A549 (cell line): ENCODE results near the gene TNS3. TPM values are rescaled to one million over a fixed set of nuclear protein-coding genes. Genes with fewer than 3 reads are reported as not detected.

ENCODE experiments used
- ATAC-seq, 2 experiments: fragments of 200-7000 bp in 1 of 2; fragments of >200 bp in 1 of 2; cut with Nextera tagmentation in 1 of 2; cut with Tn5 transposase in 1 of 2; 3 replicates each; pipeline versions ENCODE4 v1.8.0 to v1.9.1; 2018 to 2020; ENCODE audit warnings: mild to moderate bottlenecking in 1 of 2, moderate library complexity in 1 of 2
- CTCF ChIA-PET: fragments of 300-600 bp; sonication (Branson Sonifier 250); formaldehyde crosslinking; extraction: SDS; loops from one replicate; lab custom pipeline; 2021; ENCODE audit warnings: antibody characterized with exemption, inconsistent platforms; lab: Yijun Ruan, JAX
- POLR2A ChIA-PET: fragments of 350-600 bp; formaldehyde crosslinking; extraction: SDS; loops from one replicate; lab custom pipeline; 2021; ENCODE audit warnings: antibody characterized with exemption, inconsistent platforms; lab: Yijun Ruan, JAX
- DNase-seq, 2 experiments: peaks; one replicate each; pipeline versions ENCODE4 v3.0.0 to v3.0.0-alpha.2; 2011 to 2016; ENCODE audit warnings: low read depth in 1 of 2, low spot score in 1 of 2
- FAIRE-seq: peaks from 2 replicates; lab custom pipeline; 2011; peaks lifted over from hg19 to GRCh38; lab: Jason Lieb, UNC
- H3K27ac ChIP-seq, 2 experiments: fragments of >200 bp; sonication (Bioruptor Twin); formaldehyde crosslinking; 3 replicates each; pipeline ENCODE4 v1.5.1; 2016 to 2017
- H3K4me1 ChIP-seq: fragments of >200 bp; sonication (Bioruptor Twin); formaldehyde crosslinking; 3 replicates; pipeline ENCODE4 v1.6.1; 2016
- H3K4me2 ChIP-seq: fragments of >200 bp; sonication (Bioruptor Twin); formaldehyde crosslinking; 3 replicates; pipeline ENCODE4 v1.6.1; 2016
- H3K4me3 ChIP-seq: fragments of >200 bp; sonication (Bioruptor Twin); formaldehyde crosslinking; 3 replicates; pipeline ENCODE4 v1.5.1; 2016
- H3K9me3 ChIP-seq: fragments of >200 bp; sonication (Bioruptor Twin); formaldehyde crosslinking; 3 replicates; pipeline ENCODE4 v1.6.1; 2016
- CBX8 ChIP-seq: fragments of 200-600 bp; sonication (generic); IDR thresholded peaks from 2 replicates; pipeline ENCODE4 v1.6.1; 2016
- CEBPB ChIP-seq, 2 experiments: fragments of >200 bp in 1 of 2; sonication (Bioruptor Twin) in 1 of 2; formaldehyde crosslinking in 1 of 2; IDR thresholded peaks; 2 replicates each; pipeline ENCODE4 v1.6.1; 2012 to 2016
- EP300 ChIP-seq, 2 experiments: fragments of >200 bp; sonication (Bioruptor Twin); formaldehyde crosslinking; IDR thresholded peaks; 2 replicates in 1 of 2; 3 replicates in 1 of 2; pipeline ENCODE4 v1.6.1; 2016 to 2017
- ESRRA ChIP-seq: fragments of 150-350 bp; IDR thresholded peaks from 2 replicates; pipeline ENCODE4 v1.6.1; 2014; ENCODE audit warnings: mild to moderate bottlenecking, low read length, borderline replicate concordance
- FOSB ChIP-seq: fragments of 250-450 bp; sonication (Bioruptor Pico); IDR thresholded peaks from 2 replicates; pipeline ENCODE4 v1.5.0; 2020; ENCODE audit warnings: mild to moderate bottlenecking, moderate library complexity
- FOSL2 ChIP-seq, 2 experiments: fragments of 450-650 bp in 1 of 2; fragments of >200 bp in 1 of 2; sonication (Bioruptor Twin) in 1 of 2; formaldehyde crosslinking; IDR thresholded peaks; 2 replicates each; pipeline versions ENCODE4 v1.5.0 to v1.6.1; 2016 to 2020; ENCODE audit warnings: mild to moderate bottlenecking in 1 of 2, moderate library complexity in 1 of 2
- HOXB5 ChIP-seq: fragments of 250-450 bp; sonication (Bioruptor Pico); IDR thresholded peaks from 2 replicates; pipeline ENCODE4 v1.5.0; 2020; ENCODE audit warnings: mild to moderate bottlenecking, moderate library complexity
- JUNB ChIP-seq: fragments of >200 bp; sonication (Bioruptor Twin); formaldehyde crosslinking; IDR thresholded peaks from 2 replicates; pipeline ENCODE4 v1.6.1; 2016
- MAFK ChIP-seq: fragments of 450-650 bp; IDR thresholded peaks from 2 replicates; pipeline ENCODE4 v1.6.1; 2014; ENCODE audit not compliant: partially characterized antibody
- NFE2L2 ChIP-seq: fragments of 150-350 bp; conservative IDR thresholded peaks from 2 replicates; pipeline ENCODE4 v1.6.1; 2014; ENCODE audit warnings: low read length
- NPAS2 ChIP-seq: fragments of 250-450 bp; sonication (Bioruptor Pico); IDR thresholded peaks from 2 replicates; pipeline ENCODE4 v1.8.0; 2022; ENCODE audit warnings: mild to moderate bottlenecking, moderate library complexity, borderline replicate concordance
- PHF8 ChIP-seq: fragments of 200-600 bp; sonication (generic); IDR thresholded peaks from 2 replicates; pipeline ENCODE4 v1.6.1; 2016; ENCODE audit warnings: low read depth, mild to moderate bottlenecking, antibody characterized with exemption, moderate library complexity, borderline replicate concordance
- RAD21 ChIP-seq, 2 experiments: fragments of >200 bp in 1 of 2; sonication (Bioruptor Twin) in 1 of 2; formaldehyde crosslinking in 1 of 2; IDR thresholded peaks in 1 of 2; conservative IDR thresholded peaks in 1 of 2; 2 replicates in 1 of 2; 3 replicates in 1 of 2; pipeline ENCODE4 v1.6.1; 2012 to 2018; ENCODE audit warnings: inconsistent platforms in 1 of 2
- TFCP2L1 ChIP-seq: fragments of 250-450 bp; sonication (Bioruptor Pico); IDR thresholded peaks from 2 replicates; pipeline ENCODE4 v1.5.0; 2021; ENCODE audit warnings: mild to moderate bottlenecking
- ZSCAN20 ChIP-seq: fragments of 250-450 bp; sonication (Bioruptor Pico); IDR thresholded peaks from 2 replicates; pipeline ENCODE4 v1.8.0; 2022; ENCODE audit warnings: mild to moderate bottlenecking, moderate library complexity
- WGBS: methylation state at CpG from one replicate; pipeline ENCODE4 v1.1.6; 2017; ENCODE audit errors: missing lambda C conversion rate; 5-methylcytosine and 5-hydroxymethylcytosine counted together
- polyA plus RNA-seq, 4 experiments: library from polyadenylated mRNA; depleted of rRNA in 3 of 4; stranded (reverse); fragments of >200 nt; fragmentation: RNase III in 1 of 4; extraction: RNeasy Plus Mini Kit Qiagen cat#74134 plus additional on column Dnase treatment in 1 of 4; gene quantifications; 2 replicates in 3 of 4; 3 replicates in 1 of 4; pipeline ENCODE4 v1.2.3, GENCODE V29; 2011 to 2017
- TF ChIP-seq, protein P1 (sequence below): fragments of 250-450 bp; sonication (Bioruptor Pico); IDR thresholded peaks from 2 replicates; pipeline ENCODE4 v1.5.0; 2021; ENCODE audit warnings: mild to moderate bottlenecking, moderate library complexity, borderline replicate concordance
- TF ChIP-seq, protein P2 (sequence below): fragments of 200-600 bp; sonication (generic); IDR thresholded peaks from 2 replicates; pipeline ENCODE4 v1.6.1; 2016; ENCODE audit warnings: antibody characterized with exemption, mild to moderate bottlenecking, moderate library complexity
- TF ChIP-seq, protein P3 (sequence below): fragments of >200 bp; sonication (Bioruptor Twin); formaldehyde crosslinking; IDR thresholded peaks from 3 replicates; pipeline ENCODE4 v1.6.1; 2016
- TF ChIP-seq, protein P4 (sequence below): IDR thresholded peaks from 2 replicates; pipeline ENCODE4 v1.6.1; 2012
- TF ChIP-seq, protein P5 (sequence below): fragments of 450-650 bp; IDR thresholded peaks from 2 replicates; pipeline ENCODE4 v1.6.1; 2014; ENCODE audit warnings: antibody characterized with exemption
- TF ChIP-seq, protein P6 (sequence below): fragments of >200 bp; sonication (Bioruptor Twin); formaldehyde crosslinking; IDR thresholded peaks from 2 replicates; pipeline ENCODE4 v1.6.1; 2016
- TF ChIP-seq, protein P7 (sequence below): fragments of >200 bp; sonication (Bioruptor Twin); formaldehyde crosslinking; IDR thresholded peaks from 3 replicates; pipeline ENCODE4 v1.5.1; 2016

TNS3 gene
- polyA plus RNA-seq, 2 of the 4 experiments (the other 2 are of a cell fraction) = 107 to 134 TPM

DNA sequence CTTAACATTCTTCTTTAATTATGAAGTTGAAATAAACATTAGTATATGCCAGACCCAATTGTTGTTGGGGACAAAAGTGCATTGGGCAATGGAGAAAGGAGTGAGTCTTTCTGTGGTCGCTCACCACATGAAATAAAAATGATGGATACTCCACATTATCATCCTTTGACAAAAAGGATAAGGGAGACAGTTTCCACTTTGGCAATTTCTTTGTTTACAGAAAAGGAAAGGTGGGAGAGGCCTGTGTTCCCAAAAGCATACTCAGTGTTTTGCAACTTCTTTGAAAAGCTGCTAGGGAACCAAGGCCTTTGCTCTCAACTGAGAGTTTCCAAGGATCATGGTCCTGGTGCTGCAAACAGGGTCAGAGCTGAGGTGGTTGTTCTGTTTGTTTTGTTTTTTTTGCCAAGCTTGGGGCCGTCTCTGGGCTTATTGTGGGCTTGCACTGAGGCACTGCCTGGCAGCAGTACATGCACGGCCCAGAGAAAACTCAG, 341.9 kb downstream of the TNS3 start:
- no peak overlapping the region for H3K27ac ChIP-seq
- H3K4me1 ChIP-seq = no peaks in the 10 kb centered on the region
- CTCF ChIA-PET = interaction anchor here (2.6 to 9.0 kb wide), 3 partner anchors 9 to 26 kb away, joined by 7 to 56 read pairs (median 19); no protein-coding TSS in a partner anchor
- FAIRE-seq (no peak), DNase-seq (no peak), ATAC-seq (no peak)
- WGBS = 40% methylated on average over 3 of the region's 3 CpGs
- no peak overlapping the region for H3K4me3 ChIP-seq
- no peak overlapping the region for H3K4me2 ChIP-seq
- TF ChIP-seq CBX8 (no peak), PHF8 (no peak), ZSCAN20 (CRISPR knock-in tag) (no peak), TFCP2L1 (CRISPR knock-in tag) (no peak), FOSB (CRISPR knock-in tag) (no peak), EP300 (IDR thresholded peaks at IDR 0.05) (no peak), NPAS2 (CRISPR knock-in tag) (no peak), MAFK (no peak), RAD21 (conservative IDR thresholded peaks at IDR 0.05 in 1 of 2, IDR thresholded peaks at IDR 0.05 in 1 of 2) (no peak), NFE2L2 (no peak)
- TF ChIP-seq, protein P1, sequence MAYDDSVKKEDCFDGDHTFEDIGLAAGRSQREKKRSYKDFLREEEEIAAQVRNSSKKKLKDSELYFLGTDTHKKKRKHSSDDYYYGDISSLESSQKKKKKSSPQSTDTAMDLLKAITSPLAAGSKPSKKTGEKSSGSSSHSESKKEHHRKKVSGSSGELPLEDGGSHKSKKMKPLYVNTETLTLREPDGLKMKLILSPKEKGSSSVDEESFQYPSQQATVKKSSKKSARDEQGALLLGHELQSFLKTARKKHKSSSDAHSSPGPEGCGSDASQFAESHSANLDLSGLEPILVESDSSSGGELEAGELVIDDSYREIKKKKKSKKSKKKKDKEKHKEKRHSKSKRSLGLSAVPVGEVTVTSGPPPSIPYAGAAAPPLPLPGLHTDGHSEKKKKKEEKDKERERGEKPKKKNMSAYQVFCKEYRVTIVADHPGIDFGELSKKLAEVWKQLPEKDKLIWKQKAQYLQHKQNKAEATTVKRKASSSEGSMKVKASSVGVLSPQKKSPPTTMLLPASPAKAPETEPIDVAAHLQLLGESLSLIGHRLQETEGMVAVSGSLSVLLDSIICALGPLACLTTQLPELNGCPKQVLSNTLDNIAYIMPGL (CRISPR knock-in tag) = no peak
- TF ChIP-seq, protein P2, sequence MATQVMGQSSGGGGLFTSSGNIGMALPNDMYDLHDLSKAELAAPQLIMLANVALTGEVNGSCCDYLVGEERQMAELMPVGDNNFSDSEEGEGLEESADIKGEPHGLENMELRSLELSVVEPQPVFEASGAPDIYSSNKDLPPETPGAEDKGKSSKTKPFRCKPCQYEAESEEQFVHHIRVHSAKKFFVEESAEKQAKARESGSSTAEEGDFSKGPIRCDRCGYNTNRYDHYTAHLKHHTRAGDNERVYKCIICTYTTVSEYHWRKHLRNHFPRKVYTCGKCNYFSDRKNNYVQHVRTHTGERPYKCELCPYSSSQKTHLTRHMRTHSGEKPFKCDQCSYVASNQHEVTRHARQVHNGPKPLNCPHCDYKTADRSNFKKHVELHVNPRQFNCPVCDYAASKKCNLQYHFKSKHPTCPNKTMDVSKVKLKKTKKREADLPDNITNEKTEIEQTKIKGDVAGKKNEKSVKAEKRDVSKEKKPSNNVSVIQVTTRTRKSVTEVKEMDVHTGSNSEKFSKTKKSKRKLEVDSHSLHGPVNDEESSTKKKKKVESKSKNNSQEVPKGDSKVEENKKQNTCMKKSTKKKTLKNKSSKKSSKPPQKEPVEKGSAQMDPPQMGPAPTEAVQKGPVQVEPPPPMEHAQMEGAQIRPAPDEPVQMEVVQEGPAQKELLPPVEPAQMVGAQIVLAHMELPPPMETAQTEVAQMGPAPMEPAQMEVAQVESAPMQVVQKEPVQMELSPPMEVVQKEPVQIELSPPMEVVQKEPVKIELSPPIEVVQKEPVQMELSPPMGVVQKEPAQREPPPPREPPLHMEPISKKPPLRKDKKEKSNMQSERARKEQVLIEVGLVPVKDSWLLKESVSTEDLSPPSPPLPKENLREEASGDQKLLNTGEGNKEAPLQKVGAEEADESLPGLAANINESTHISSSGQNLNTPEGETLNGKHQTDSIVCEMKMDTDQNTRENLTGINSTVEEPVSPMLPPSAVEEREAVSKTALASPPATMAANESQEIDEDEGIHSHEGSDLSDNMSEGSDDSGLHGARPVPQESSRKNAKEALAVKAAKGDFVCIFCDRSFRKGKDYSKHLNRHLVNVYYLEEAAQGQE = no peak
- TF ChIP-seq, protein P3, sequence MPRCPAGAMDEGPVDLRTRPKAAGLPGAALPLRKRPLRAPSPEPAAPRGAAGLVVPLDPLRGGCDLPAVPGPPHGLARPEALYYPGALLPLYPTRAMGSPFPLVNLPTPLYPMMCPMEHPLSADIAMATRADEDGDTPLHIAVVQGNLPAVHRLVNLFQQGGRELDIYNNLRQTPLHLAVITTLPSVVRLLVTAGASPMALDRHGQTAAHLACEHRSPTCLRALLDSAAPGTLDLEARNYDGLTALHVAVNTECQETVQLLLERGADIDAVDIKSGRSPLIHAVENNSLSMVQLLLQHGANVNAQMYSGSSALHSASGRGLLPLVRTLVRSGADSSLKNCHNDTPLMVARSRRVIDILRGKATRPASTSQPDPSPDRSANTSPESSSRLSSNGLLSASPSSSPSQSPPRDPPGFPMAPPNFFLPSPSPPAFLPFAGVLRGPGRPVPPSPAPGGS = no peak
- TF ChIP-seq, protein P4, sequence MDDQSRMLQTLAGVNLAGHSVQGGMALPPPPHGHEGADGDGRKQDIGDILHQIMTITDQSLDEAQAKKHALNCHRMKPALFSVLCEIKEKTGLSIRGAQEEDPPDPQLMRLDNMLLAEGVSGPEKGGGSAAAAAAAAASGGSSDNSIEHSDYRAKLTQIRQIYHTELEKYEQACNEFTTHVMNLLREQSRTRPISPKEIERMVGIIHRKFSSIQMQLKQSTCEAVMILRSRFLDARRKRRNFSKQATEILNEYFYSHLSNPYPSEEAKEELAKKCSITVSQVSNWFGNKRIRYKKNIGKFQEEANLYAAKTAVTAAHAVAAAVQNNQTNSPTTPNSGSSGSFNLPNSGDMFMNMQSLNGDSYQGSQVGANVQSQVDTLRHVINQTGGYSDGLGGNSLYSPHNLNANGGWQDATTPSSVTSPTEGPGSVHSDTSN = no peak
- POLR2A ChIA-PET = no interaction called here
- no peaks in the 10 kb centered on the region for H3K9me3 ChIP-seq

DNA sequence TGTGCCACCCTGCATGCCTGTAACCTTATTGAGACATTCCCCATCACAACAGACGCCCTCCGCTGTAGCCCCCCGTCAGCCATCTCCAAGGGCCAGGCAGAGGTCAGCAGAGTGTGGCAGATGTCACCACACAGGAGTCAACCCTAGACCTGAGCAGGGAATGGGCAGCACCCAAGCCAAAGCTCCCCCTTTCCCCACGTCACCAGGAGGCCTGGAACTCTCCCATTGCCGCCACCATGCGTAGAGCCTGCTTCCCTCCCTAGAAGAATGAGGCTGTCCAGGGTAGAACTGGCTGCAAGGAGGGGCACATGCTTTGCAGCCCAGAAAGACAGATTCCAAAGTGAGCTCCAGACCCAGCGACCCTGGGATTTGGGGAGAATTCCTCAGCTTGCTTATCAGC, 342.9 kb downstream of the TNS3 start:
- no peak for TF ChIP-seq JUNB
- no peak for TF ChIP-seq ESRRA
- no peak for TF ChIP-seq FOSL2 (IDR thresholded peaks at IDR 0.05)
- TF ChIP-seq FOSL2 (CRISPR knock-in tag; IDR thresholded peaks at IDR 0.05) = no peak
- no peak for TF ChIP-seq PHF8
- TF ChIP-seq, protein P5, sequence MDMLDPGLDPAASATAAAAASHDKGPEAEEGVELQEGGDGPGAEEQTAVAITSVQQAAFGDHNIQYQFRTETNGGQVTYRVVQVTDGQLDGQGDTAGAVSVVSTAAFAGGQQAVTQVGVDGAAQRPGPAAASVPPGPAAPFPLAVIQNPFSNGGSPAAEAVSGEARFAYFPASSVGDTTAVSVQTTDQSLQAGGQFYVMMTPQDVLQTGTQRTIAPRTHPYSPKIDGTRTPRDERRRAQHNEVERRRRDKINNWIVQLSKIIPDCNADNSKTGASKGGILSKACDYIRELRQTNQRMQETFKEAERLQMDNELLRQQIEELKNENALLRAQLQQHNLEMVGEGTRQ = no peak
- no peak for TF ChIP-seq CEBPB (IDR thresholded peaks at IDR 0.05)
- no peak for TF ChIP-seq HOXB5 (CRISPR knock-in tag)
- TF ChIP-seq, protein P6, sequence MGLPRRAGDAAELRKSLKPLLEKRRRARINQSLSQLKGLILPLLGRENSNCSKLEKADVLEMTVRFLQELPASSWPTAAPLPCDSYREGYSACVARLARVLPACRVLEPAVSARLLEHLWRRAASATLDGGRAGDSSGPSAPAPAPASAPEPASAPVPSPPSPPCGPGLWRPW = no peak
- TF ChIP-seq, protein P7, sequence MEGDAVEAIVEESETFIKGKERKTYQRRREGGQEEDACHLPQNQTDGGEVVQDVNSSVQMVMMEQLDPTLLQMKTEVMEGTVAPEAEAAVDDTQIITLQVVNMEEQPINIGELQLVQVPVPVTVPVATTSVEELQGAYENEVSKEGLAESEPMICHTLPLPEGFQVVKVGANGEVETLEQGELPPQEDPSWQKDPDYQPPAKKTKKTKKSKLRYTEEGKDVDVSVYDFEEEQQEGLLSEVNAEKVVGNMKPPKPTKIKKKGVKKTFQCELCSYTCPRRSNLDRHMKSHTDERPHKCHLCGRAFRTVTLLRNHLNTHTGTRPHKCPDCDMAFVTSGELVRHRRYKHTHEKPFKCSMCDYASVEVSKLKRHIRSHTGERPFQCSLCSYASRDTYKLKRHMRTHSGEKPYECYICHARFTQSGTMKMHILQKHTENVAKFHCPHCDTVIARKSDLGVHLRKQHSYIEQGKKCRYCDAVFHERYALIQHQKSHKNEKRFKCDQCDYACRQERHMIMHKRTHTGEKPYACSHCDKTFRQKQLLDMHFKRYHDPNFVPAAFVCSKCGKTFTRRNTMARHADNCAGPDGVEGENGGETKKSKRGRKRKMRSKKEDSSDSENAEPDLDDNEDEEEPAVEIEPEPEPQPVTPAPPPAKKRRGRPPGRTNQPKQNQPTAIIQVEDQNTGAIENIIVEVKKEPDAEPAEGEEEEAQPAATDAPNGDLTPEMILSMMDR = no peak
- no peak overlapping the region for H3K4me3 ChIP-seq
- FAIRE-seq (no peak), ATAC-seq (no peak; a peak in 1 of 6 replicates), DNase-seq (no peak)
- CTCF ChIA-PET = interaction anchor here (1.7 to 9.0 kb wide), 2 partner anchors 16 to 27 kb away, joined by 4 to 56 read pairs; no protein-coding TSS in a partner anchor
- H3K4me1 ChIP-seq = no peaks in the 10 kb centered on the region
- H3K9me3 ChIP-seq = no peaks in the 10 kb centered on the region
- no peak overlapping the region for H3K27ac ChIP-seq
- POLR2A ChIA-PET = no interaction called here
- 68% methylated on average over 4 of the region's 7 CpGs for WGBS
- no peak overlapping the region for H3K4me2 ChIP-seq
